ENCODE results near the gene ENKUR.

The ENKUR gene

DNA sequence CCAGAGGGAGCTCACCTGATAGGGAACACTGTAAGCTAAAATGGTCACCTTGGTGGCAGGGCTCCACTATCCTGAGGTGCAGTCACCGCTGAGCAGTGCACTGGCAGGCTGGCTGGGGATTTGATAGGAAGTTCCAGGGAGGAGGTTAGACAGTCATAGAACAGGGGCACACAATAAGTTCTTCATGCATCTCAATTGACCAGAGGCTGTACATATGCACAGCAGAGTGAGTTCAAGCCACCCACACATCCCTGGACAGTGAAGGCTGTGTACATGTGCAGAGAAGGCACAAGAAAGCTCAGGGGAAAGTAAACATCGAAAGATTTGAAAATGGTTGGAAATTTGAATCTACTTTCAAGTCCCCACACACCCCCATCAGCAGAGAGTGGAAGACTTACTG is 77.4 kb downstream of the ENKUR start:
- DNase-seq, result no peak

DNA sequence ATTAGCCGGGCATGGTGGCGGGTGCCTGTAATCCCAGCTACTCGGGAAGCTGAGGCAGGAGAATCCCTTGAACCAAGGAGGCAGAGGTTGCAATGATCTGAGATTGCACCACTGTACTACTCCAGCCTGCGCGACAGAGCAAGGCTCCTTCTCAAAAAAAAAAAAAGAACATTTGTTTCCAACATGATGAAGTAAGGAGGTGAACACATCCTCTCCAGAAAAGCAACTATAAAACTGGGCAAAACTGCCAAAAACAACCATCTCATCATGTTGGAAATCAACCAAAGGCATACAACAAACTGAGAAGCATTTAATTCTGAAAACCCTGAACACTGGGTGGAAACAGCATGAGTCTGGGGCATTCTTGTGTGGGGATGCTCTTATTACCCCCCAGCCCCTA is 77.9 kb downstream of the ENKUR start:
- DNase-seq, result no peak

DNA sequence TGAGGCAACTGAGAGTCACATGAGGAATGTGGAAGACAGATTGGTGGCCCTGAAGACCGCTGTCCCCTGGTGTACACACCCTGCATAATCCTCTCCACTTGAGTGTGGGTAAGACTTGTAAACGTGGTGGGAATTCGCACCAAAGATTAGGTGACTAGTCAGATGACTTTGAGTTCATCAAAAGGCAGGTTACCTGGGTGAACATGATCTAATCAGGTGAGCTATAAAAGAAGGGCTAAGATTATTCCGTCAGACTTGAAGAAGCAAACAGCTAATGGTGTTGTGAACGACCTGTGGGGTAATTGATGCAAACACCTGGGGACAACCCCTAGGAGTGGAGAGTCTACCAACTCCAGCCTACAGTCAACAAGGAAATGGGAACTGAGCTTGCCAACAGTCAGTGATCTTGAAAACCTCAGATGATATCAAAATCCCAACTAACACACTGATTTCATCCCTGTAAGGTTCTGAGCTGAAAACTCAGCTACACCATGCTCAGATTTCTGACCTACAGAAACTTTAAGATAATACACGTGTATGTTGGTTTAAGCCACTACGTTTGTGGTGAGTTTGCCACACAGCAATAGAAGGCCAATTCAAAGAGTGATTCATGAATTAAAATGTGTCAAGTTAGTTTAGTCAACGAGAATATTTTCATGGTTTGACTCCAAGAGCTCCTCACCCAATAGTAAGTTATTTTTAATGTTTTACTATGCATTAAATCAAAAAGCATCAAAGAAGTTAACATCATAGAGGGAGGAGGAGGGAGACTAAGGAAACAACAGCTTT is 80.3 kb downstream of the ENKUR start:
- no peak for DNase-seq
